Neutrophil (primary cell): Measurements from ENCODE around the gene TMEM181.

Source experiments
- H3K27ac ChIP-seq: fragments of 200-600 bp; sonication (generic); 2 replicates; pipeline ENCODE4 v1.5.1; 2016; ENCODE audit warnings: mild to moderate bottlenecking, moderate library complexity
- H3K27me3 ChIP-seq: fragments of 200-600 bp; sonication (generic); 2 replicates; pipeline ENCODE4 v1.6.0; 2016; ENCODE audit warnings: mild to moderate bottlenecking
- H3K36me3 ChIP-seq: fragments of 200-600 bp; sonication (generic); 2 replicates; pipeline ENCODE4 v1.5.1; 2017
- H3K4me1 ChIP-seq, 2 experiments: fragments of 200-600 bp in 1 of 2; sonication (generic) in 1 of 2; 1 replicate in 1 of 2; 2 replicates in 1 of 2; pipeline versions ENCODE4 v1.5.1 to v1.6.1; 2013 to 2016; ENCODE audit warnings: low read depth in 1 of 2, low read length in 1 of 2, mild to moderate bottlenecking in 1 of 2, moderate library complexity in 1 of 2; ENCODE audit not compliant: control insufficient read depth in 1 of 2, insufficient read depth in 1 of 2
- H3K4me3 ChIP-seq, 2 experiments: fragments of 200-600 bp in 1 of 2; sonication (generic) in 1 of 2; 1 replicate in 1 of 2; 2 replicates in 1 of 2; pipeline ENCODE4 v1.5.1; 2013 to 2016; ENCODE audit warnings: low read depth in 1 of 2, low read length in 1 of 2, mild to moderate bottlenecking in 1 of 2, moderate library complexity in 1 of 2
- H3K9me3 ChIP-seq: fragments of 200-600 bp; sonication (generic); 2 replicates; pipeline ENCODE4 v1.5.1; 2016
- TF ChIP-seq, protein P1 (sequence below): fragments of 200-600 bp; sonication (generic); IDR thresholded peaks from 2 replicates; pipeline ENCODE4 v1.5.1; 2016; ENCODE audit warnings: antibody characterized with exemption

Gene TMEM181

DNA sequence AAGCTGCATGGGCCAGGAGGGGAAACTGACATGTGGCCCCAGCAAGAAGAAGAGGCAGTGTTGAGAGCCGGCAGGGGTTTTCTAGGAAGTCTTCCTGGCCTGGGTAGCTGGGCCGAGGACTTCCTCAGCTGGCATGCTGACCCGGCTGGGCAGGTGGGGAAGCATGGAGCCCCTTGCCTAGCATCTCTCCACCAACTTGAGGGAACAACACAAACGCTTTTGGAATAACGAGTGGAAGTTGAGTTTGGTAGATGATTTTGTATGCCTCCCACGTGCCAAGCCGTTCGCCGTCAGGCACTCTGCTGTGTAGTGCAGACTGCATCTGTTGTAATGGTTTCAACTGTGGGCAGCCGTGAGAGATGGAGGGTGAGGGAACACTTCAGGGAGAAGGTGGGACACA, 7.3 kb downstream of the TMEM181 start:
- TF ChIP-seq, protein P1, sequence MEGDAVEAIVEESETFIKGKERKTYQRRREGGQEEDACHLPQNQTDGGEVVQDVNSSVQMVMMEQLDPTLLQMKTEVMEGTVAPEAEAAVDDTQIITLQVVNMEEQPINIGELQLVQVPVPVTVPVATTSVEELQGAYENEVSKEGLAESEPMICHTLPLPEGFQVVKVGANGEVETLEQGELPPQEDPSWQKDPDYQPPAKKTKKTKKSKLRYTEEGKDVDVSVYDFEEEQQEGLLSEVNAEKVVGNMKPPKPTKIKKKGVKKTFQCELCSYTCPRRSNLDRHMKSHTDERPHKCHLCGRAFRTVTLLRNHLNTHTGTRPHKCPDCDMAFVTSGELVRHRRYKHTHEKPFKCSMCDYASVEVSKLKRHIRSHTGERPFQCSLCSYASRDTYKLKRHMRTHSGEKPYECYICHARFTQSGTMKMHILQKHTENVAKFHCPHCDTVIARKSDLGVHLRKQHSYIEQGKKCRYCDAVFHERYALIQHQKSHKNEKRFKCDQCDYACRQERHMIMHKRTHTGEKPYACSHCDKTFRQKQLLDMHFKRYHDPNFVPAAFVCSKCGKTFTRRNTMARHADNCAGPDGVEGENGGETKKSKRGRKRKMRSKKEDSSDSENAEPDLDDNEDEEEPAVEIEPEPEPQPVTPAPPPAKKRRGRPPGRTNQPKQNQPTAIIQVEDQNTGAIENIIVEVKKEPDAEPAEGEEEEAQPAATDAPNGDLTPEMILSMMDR = no peak
- Histone ChIP-seq H3K4me1 (peaks cover 3 to 5% of the 10 kb centered on the region in 2 experiments), H3K9me3 (no peaks in the 10 kb centered on the region), H3K36me3 (no peaks in the 10 kb centered on the region), H3K4me3 (no peak overlapping the region), H3K27me3 (peaks cover 6% of the 10 kb centered on the region), H3K27ac (no peak overlapping the region)

DNA sequence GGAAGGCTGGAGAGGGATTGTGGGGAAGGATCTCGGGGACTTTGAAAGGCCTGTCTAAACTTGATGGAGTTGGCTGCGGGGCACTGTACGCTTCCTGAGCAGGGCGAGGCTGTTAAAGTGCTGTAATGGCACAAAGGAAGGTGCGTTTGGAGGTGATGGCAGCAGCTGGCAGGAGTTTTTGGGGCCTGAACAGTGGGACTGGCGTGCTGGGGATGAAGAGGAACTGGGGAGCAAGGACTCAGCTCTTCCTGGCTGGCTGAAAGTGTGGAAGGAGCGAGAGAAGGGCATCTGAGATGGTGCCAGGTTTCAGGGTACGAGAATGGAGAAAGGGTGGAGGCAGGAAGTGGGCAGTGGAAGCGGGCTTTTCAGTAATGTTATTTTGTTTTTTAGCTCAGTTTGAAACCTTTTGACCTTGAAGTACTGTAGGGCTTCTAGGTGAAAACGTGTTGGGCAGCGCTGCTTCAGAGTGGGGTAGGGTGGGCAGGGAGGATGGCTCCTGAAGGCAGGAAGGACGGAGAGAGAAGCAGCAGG, 8.0 kb downstream of the TMEM181 start:
- Histone ChIP-seq H3K36me3 (no peaks in the 10 kb centered on the region), H3K27me3 (peaks cover 6% of the 10 kb centered on the region), H3K4me1 (peaks cover 3 to 5% of the 10 kb centered on the region in 2 experiments), H3K9me3 (no peaks in the 10 kb centered on the region), H3K27ac (no peak overlapping the region), H3K4me3 (no peak overlapping the region)
- TF ChIP-seq, protein P1 = no peak

DNA sequence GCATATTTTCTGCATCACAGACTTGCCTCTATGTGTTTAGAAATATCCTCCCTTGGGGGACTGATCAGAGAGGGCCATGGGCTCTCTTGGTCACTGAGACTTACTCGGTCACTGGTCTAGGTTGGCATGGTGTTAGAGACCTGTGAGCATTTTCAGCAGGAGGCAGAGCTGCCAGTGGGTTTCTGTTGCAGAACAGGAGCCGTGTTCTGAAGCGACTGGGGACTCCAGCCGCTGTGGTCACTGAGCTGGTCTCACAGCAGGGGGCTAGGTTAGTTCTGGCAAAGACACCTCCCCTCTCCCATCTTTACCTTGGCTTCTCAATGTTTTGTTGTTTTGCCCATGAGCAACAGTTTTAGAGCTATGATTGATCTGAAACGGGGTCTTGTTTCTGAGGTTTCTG, 8.7 kb downstream of the TMEM181 start:
- Histone ChIP-seq H3K36me3 (no peaks in the 10 kb centered on the region), H3K4me3 (no peak overlapping the region), H3K9me3 (no peaks in the 10 kb centered on the region), H3K4me1 (peaks cover 3 to 5% of the 10 kb centered on the region in 2 experiments), H3K27me3 (peaks cover 6% of the 10 kb centered on the region), H3K27ac (no peak overlapping the region)
- TF ChIP-seq, protein P1 = no peak

DNA sequence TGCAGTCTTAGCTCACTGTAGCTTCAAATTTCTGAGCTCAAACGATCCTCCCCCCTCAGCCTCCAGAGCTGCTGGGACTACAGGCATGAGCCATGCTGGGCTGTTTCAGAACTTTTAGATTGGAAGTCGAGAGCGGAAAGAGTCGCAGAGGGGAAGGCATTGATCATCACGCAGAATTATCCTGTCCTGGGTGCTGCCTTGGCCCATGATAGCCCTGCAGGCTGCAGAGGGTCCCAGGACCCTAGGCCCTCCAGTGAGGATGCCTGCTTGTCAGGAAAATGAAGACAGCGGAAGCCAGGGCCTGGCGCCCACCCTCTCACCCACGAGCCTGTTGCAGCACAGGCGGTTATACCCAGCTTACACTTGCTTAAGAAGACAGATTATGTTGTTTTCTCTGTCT, 9.1 kb downstream of the TMEM181 start:
- H3K36me3 ChIP-seq = no peaks in the 10 kb centered on the region
- H3K4me1 ChIP-seq = peaks cover 3 to 5% of the 10 kb centered on the region in 2 experiments
- peaks cover 6% of the 10 kb centered on the region for H3K27me3 ChIP-seq
- no peak overlapping the region for H3K4me3 ChIP-seq
- H3K9me3 ChIP-seq = no peaks in the 10 kb centered on the region
- TF ChIP-seq, protein P1 = no peak
- H3K27ac ChIP-seq = no peak overlapping the region

DNA sequence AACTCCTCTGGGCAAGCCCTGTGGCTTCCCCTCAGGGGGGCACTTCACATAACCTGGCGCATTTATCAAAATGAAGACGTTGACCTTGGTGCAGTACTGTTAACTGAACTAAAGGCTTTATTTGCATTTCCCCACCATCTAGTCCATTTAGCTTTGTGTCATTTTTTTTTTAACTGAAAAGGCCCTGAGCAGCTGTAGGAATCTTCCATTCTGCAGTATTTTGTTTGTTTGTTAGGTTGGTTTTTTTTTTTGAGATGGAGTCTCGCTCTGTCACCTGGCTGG, 10.7 kb downstream of the TMEM181 start:
- TF ChIP-seq, protein P1 = no peak
- H3K9me3 ChIP-seq = no peaks in the 10 kb centered on the region
- no peaks in the 10 kb centered on the region for H3K36me3 ChIP-seq
- H3K27ac ChIP-seq = no peak overlapping the region
- peaks cover 3 to 5% of the 10 kb centered on the region in 2 experiments for H3K4me1 ChIP-seq
- H3K27me3 ChIP-seq = peaks cover 6% of the 10 kb centered on the region
- H3K4me3 ChIP-seq = no peak overlapping the region
